HG02938 (cell line): ENCODE results near the gene OR6Y1.

ENCODE experiments used
- ATAC-seq: cut with Tn5 transposase; IDR thresholded peaks from one replicate; pipeline ENCODE4 v1.9.1; 2021; ENCODE audit warnings: mild to moderate bottlenecking, moderate library complexity; ENCODE audit not compliant: unreplicated experiment

The OR6Y1 gene

DNA sequence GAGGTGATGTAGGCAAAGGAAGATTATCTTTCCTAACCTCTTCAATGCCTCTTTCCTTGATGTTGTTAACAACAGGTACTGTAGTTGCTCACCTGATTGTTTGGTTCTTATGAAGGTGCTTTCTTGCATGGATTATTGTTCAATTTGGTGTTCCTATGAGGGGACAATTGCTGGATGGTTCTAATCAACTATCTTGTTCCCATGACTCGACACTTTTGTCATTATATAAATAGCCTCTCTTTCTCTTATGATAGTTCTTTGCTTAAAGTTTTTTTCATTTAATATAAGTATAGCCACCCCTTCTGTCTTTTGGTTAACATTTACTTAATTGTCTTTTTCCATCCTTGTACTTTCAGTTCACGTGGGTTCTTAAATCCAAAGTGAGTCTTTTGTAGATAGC lies 46.7 kb downstream of the OR6Y1 start:
- no peak for ATAC-seq

DNA sequence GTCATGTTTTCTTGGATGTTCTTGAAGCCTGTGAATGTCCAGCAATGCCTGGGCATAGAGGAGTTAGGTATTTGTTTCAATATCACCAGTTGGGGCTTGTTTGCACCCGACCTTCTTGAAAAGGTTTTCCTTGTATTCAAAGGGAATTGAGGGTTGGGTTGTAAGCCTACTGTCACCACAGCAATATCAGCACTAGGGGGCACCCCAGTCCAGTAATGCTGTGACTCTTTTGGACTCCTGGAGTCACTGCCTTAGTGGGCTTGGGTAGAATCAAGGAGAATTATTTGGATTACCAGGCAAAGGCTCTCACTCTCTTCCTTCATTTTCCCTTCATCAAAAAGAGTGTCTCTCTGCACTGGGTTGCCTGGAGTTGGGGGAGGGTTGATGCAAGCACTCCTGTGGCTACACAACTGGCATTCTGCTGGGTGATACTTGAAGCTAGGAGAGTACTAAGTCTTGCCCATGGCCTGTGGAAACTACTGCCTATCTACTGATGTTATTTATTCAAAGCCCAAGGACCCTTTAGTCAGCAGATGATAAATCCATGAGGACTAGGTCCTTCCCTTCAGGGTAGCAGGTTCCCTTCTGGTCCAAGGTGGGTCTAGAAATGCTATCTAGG lies 47.7 kb downstream of the OR6Y1 start:
- ATAC-seq, result no peak

GRCh38 chr1:158496374-158496773 lies 57.8 kb downstream of the OR6Y1 start:
- no peak for ATAC-seq

GRCh38 chr1:158494796-158495195 lies 59.4 kb downstream of the OR6Y1 start:
- ATAC-seq, result no peak
